ENCODE results near the gene LINC01488.

DNA sequence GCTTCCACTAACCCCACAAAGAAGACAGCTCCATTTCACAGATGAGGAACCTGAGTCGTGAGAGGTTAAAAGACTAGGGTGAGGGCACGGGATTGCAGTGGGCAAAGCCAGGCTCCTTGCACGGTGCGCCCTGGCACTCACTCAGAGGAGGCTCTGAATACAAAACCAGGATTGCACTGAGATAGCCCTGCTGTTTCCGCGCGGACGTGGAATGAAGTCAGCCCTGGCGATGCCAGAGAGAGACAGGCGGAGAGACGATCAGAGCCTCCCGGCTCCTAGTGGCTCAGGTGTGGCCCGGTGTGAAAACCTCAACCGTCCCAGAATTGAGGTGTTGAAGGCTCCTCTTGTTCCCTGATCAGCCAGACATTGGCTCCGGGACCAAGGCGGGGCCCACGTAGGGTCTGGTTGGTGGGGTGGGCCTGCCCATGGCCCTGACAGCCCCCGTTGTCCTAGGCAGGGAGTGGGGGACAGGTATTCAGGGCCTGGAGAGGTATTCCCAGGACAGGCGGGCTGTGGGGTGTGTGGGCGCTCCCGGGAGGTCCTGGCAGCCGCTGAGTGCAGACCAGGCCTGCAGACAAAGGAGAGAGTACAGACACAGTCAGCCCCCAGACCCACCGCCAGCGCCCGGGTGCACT is 43.1 kb upstream of the LINC01488 start:
- no peak for TF ChIP-seq CTCF (conservative IDR thresholded peaks at IDR 0.05)
- no peak for TF ChIP-seq ZFX (IDR thresholded peaks at IDR 0.05)
